ENCODE measurements around the gene VAV1. TPM values are rescaled to one million over a fixed set of nuclear protein-coding genes. Genes with fewer than 3 reads are reported as not detected.
A peak's percentile ranks its signal among the peaks of the same experiment; 100 is the strongest.

VAV1 gene
- total and polyA plus RNA-seq, 9 of the 15 experiments (the other 6 are each of a cell fraction or from before 2014, with no cell fraction given), result 0.46 to 20.1 (median 11.1) TPM

DNA sequence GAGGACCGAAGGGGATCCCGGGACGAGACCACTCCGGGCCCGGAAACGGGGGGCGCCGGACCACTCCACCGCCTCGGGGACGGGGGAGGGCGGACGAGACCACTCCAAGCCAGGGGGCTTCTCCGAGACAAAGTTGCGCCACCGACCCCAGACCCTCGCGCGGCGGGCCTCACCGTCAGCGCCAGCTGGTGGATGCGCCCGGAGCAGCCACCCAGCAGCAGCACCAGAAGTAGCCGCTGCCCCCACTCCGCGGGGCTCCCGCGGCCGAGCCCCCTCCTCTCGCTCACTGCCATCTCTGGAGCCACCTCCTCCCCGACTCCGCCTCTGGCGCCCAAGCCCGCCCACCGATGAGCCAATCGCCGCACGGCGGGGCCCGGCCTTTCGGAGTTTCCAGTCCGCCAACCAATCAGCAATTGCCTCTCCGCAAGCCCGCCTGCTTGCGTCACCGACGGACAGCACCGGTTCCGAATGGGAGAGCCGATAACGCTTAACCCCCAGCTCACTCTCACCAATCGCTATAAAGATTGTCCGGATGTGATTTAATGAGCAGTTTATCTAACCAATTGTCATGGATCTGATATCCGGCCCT, 35.1 kb upstream of the VAV1 start, which contains the start of gene GPR108 (continued):
- TF ChIP-seq ARHGAP35 (IDR thresholded peaks at IDR 0.05; ENCODE audit: partially characterized antibody), result no peak
- TF ChIP-seq NEUROD1 (IDR thresholded peaks at IDR 0.05; ENCODE audit: borderline replicate concordance, low read depth, low read length, partially characterized antibody), result peak; percentile 99
- TF ChIP-seq, protein P1, sequence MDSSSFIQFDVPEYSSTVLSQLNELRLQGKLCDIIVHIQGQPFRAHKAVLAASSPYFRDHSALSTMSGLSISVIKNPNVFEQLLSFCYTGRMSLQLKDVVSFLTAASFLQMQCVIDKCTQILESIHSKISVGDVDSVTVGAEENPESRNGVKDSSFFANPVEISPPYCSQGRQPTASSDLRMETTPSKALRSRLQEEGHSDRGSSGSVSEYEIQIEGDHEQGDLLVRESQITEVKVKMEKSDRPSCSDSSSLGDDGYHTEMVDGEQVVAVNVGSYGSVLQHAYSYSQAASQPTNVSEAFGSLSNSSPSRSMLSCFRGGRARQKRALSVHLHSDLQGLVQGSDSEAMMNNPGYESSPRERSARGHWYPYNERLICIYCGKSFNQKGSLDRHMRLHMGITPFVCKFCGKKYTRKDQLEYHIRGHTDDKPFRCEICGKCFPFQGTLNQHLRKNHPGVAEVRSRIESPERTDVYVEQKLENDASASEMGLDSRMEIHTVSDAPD (CRISPR knock-in tag; IDR thresholded peaks at IDR 0.05), result no peak
- TF ChIP-seq, protein P2, sequence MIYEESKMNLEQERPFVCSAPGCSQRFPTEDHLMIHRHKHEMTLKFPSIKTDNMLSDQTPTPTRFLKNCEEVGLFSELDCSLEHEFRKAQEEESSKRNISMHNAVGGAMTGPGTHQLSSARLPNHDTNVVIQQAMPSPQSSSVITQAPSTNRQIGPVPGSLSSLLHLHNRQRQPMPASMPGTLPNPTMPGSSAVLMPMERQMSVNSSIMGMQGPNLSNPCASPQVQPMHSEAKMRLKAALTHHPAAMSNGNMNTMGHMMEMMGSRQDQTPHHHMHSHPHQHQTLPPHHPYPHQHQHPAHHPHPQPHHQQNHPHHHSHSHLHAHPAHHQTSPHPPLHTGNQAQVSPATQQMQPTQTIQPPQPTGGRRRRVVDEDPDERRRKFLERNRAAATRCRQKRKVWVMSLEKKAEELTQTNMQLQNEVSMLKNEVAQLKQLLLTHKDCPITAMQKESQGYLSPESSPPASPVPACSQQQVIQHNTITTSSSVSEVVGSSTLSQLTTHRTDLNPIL (CRISPR knock-in tag; IDR thresholded peaks at IDR 0.05), result no peak
- TF ChIP-seq ZNF316 (IDR thresholded peaks at IDR 0.05), result no peak
- no peak for TF ChIP-seq ZSCAN29 (IDR thresholded peaks at IDR 0.05)
- no peak for TF ChIP-seq ZBED1 (IDR thresholded peaks at IDR 0.05)
- TF ChIP-seq TEAD2 (tag; IDR thresholded peaks at IDR 0.05), result no peak
- TF ChIP-seq, protein P3, sequence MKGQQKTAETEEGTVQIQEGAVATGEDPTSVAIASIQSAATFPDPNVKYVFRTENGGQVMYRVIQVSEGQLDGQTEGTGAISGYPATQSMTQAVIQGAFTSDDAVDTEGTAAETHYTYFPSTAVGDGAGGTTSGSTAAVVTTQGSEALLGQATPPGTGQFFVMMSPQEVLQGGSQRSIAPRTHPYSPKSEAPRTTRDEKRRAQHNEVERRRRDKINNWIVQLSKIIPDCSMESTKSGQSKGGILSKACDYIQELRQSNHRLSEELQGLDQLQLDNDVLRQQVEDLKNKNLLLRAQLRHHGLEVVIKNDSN (CRISPR knock-in tag; IDR thresholded peaks at IDR 0.05), result no peak
- no peak for TF ChIP-seq ERF (CRISPR knock-in tag; IDR thresholded peaks at IDR 0.05)
- TF ChIP-seq COPS2 (conservative IDR thresholded peaks at IDR 0.05), result no peak
- TF ChIP-seq, protein P4, sequence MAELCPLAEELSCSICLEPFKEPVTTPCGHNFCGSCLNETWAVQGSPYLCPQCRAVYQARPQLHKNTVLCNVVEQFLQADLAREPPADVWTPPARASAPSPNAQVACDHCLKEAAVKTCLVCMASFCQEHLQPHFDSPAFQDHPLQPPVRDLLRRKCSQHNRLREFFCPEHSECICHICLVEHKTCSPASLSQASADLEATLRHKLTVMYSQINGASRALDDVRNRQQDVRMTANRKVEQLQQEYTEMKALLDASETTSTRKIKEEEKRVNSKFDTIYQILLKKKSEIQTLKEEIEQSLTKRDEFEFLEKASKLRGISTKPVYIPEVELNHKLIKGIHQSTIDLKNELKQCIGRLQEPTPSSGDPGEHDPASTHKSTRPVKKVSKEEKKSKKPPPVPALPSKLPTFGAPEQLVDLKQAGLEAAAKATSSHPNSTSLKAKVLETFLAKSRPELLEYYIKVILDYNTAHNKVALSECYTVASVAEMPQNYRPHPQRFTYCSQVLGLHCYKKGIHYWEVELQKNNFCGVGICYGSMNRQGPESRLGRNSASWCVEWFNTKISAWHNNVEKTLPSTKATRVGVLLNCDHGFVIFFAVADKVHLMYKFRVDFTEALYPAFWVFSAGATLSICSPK (IDR thresholded peaks at IDR 0.05; ENCODE audit: borderline replicate concordance), result no peak
- TF ChIP-seq ZNF124 (CRISPR knock-in tag; IDR thresholded peaks at IDR 0.05), result no peak
- TF ChIP-seq, protein P5, sequence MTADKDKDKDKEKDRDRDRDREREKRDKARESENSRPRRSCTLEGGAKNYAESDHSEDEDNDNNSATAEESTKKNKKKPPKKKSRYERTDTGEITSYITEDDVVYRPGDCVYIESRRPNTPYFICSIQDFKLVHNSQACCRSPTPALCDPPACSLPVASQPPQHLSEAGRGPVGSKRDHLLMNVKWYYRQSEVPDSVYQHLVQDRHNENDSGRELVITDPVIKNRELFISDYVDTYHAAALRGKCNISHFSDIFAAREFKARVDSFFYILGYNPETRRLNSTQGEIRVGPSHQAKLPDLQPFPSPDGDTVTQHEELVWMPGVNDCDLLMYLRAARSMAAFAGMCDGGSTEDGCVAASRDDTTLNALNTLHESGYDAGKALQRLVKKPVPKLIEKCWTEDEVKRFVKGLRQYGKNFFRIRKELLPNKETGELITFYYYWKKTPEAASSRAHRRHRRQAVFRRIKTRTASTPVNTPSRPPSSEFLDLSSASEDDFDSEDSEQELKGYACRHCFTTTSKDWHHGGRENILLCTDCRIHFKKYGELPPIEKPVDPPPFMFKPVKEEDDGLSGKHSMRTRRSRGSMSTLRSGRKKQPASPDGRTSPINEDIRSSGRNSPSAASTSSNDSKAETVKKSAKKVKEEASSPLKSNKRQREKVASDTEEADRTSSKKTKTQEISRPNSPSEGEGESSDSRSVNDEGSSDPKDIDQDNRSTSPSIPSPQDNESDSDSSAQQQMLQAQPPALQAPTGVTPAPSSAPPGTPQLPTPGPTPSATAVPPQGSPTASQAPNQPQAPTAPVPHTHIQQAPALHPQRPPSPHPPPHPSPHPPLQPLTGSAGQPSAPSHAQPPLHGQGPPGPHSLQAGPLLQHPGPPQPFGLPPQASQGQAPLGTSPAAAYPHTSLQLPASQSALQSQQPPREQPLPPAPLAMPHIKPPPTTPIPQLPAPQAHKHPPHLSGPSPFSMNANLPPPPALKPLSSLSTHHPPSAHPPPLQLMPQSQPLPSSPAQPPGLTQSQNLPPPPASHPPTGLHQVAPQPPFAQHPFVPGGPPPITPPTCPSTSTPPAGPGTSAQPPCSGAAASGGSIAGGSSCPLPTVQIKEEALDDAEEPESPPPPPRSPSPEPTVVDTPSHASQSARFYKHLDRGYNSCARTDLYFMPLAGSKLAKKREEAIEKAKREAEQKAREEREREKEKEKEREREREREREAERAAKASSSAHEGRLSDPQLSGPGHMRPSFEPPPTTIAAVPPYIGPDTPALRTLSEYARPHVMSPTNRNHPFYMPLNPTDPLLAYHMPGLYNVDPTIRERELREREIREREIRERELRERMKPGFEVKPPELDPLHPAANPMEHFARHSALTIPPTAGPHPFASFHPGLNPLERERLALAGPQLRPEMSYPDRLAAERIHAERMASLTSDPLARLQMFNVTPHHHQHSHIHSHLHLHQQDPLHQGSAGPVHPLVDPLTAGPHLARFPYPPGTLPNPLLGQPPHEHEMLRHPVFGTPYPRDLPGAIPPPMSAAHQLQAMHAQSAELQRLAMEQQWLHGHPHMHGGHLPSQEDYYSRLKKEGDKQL (CRISPR knock-in tag; IDR thresholded peaks at IDR 0.05; ENCODE audit: borderline replicate concordance), result no peak
- no peak for TF ChIP-seq NFIC (IDR thresholded peaks at IDR 0.05)
- TF ChIP-seq, protein P6, sequence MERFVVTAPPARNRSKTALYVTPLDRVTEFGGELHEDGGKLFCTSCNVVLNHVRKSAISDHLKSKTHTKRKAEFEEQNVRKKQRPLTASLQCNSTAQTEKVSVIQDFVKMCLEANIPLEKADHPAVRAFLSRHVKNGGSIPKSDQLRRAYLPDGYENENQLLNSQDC (CRISPR knock-in tag; IDR thresholded peaks at IDR 0.05), result no peak
- no peak for TF ChIP-seq HDAC1 (IDR thresholded peaks at IDR 0.05)
- TF ChIP-seq STAT5A (IDR thresholded peaks at IDR 0.05; ENCODE audit: borderline replicate concordance, low read length), result no peak
- no peak for TF ChIP-seq ZNF75A (CRISPR knock-in tag; IDR thresholded peaks at IDR 0.05)

Measured in K562 (cell line).